ENCODE measurements around the gene MAP7. TPM values are rescaled to one million over a fixed set of nuclear protein-coding genes. Genes with fewer than 3 reads are reported as not detected.

Gene MAP7
- total RNA-seq, 3 donors from 2014 or later (not counting 1 experiment from before 2014, with no cell fraction given): 0.14 to 0.68 (median 0.14) TPM

GRCh38 chr6:136330634-136331033 is 219.6 kb downstream of the MAP7 start:
- no peaks in the 10 kb centered on the region for H3K9me3 Mint-ChIP-seq
- no peak overlapping the region for H3K4me3 ChIP-seq (ENCODE audit: low read length)
- H3K27ac Mint-ChIP-seq: no peak overlapping the region
- H3K27me3 ChIP-seq (ENCODE audit: control insufficient read depth, insufficient read depth, low read length): peaks cover 3% of the 10 kb centered on the region
- H3K36me3 Mint-ChIP-seq: no peaks in the 10 kb centered on the region
- intact Hi-C loops (cut with micrococcal nuclease): no loop called here
- ATAC-seq (no peak), DNase-seq (no peak)
- no peaks in the 10 kb centered on the region for H3K9me3 ChIP-seq (ENCODE audit: control insufficient read depth, insufficient read depth, low read length)
- TF ChIP-seq CTCF (IDR thresholded peaks at IDR 0.05): no peak
- no peaks in the 10 kb centered on the region for H3K27me3 Mint-ChIP-seq (ENCODE audit: low read depth in 2 of 2)
- H3K27ac ChIP-seq (ENCODE audit: low read length): no peak overlapping the region
- no peaks in the 10 kb centered on the region for H3K4me1 ChIP-seq (ENCODE audit: control insufficient read depth, insufficient read depth, low read length)
- H3K4me1 Mint-ChIP-seq: no peaks in the 10 kb centered on the region
- 94% methylated on average over 8 of the region's 8 CpGs for WGBS (ENCODE audit: insufficient coverage)
- no peak overlapping the region for H3K4me3 Mint-ChIP-seq
- H3K36me3 ChIP-seq (ENCODE audit: control insufficient read depth, insufficient read depth, low read length): no peaks in the 10 kb centered on the region

DNA sequence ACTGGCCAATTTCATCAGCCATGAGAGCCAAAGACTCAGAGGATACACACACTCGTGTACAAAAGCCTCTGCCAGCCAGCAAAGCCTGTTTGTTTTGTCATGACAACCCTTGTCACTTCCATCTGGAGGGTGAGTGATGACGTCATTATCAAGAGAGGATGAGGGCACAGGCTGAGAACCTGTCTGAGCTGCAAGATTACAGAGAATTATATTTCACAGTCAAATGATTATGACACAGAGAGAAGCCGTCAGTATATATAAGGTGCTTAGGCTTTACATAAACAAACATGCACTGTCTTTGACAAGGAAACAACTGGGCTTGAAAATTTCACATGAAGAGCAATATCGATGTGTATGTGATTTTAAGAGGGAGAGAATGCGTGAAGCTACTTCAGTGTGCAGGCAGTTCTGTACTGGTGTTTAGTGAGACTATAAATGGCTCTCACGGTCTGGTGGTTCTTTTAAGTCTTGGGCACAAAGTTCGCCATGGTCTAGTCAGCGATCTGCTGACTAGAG is 224.1 kb downstream of the MAP7 start:
- ATAC-seq (no peak), DNase-seq (no peak)
- H3K4me3 ChIP-seq (ENCODE audit: low read length): no peak overlapping the region
- H3K27me3 ChIP-seq (ENCODE audit: control insufficient read depth, insufficient read depth, low read length): no peaks in the 10 kb centered on the region
- 87% methylated on average over 8 of the region's 8 CpGs for WGBS (ENCODE audit: insufficient coverage)
- H3K27ac Mint-ChIP-seq: no peak overlapping the region
- H3K36me3 Mint-ChIP-seq: no peaks in the 10 kb centered on the region
- peaks cover 0 to 3% of the 10 kb centered on the region in 2 donors for H3K27me3 Mint-ChIP-seq (ENCODE audit: low read depth in 2 of 2)
- H3K36me3 ChIP-seq (ENCODE audit: control insufficient read depth, insufficient read depth, low read length): no peaks in the 10 kb centered on the region
- H3K9me3 Mint-ChIP-seq: no peaks in the 10 kb centered on the region
- intact Hi-C loops (cut with micrococcal nuclease): no loop called here
- no peaks in the 10 kb centered on the region for H3K9me3 ChIP-seq (ENCODE audit: control insufficient read depth, insufficient read depth, low read length)
- H3K4me1 Mint-ChIP-seq: no peaks in the 10 kb centered on the region
- TF ChIP-seq CTCF (IDR thresholded peaks at IDR 0.05): no peak
- H3K27ac ChIP-seq (ENCODE audit: low read length): no peak overlapping the region
- H3K4me1 ChIP-seq (ENCODE audit: control insufficient read depth, insufficient read depth, low read length): no peaks in the 10 kb centered on the region
- no peak overlapping the region for H3K4me3 Mint-ChIP-seq

DNA sequence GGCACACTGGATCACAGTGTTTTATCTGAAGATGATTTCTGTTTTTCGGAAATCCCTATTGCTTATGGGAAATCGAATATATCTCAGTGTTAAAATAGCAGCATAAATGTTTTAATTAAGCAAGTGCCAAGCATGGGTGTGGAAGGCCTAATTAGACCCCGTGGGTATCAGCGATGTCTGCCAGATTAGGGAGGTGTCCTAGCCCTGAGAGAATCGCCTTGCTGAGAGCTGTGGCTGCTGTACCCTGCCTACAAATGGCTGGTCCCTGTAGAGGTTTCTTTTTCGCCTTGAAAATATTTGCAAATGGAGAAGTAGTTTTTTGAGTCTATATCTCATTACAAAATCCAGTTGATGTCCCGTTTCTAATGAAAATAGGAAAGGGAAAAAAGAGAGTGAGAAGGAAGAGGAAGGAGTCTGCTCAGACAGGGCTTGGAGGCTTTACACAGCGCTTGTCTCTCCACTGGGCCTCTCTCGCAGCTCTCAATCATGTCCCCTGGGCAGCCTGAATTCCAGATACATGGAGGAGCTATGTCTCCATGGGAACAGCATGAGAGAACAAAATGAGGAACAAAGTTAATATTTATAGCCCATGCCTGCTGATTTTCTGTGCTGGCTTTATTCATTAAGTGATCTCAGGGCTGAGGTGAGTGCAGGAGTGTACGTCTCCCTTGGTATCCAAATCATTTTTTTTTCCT is 225.4 kb downstream of the MAP7 start:
- Histone ChIP-seq H3K36me3 (ENCODE audit: control insufficient read depth, insufficient read depth, low read length) (no peaks in the 10 kb centered on the region), H3K27me3 (ENCODE audit: control insufficient read depth, insufficient read depth, low read length) (no peaks in the 10 kb centered on the region), H3K4me1 (ENCODE audit: control insufficient read depth, insufficient read depth, low read length) (no peaks in the 10 kb centered on the region), H3K9me3 (ENCODE audit: control insufficient read depth, insufficient read depth, low read length) (no peaks in the 10 kb centered on the region), H3K4me3 (ENCODE audit: low read length) (no peak overlapping the region), H3K27ac (ENCODE audit: low read length) (no peak overlapping the region)
- intact Hi-C loops (cut with micrococcal nuclease): no loop called here
- no peak for TF ChIP-seq CTCF (IDR thresholded peaks at IDR 0.05)
- Mint-ChIP-seq H3K27me3 (ENCODE audit: low read depth in 2 of 2) (peaks cover 0 to 3% of the 10 kb centered on the region in 2 donors), H3K9me3 (no peaks in the 10 kb centered on the region), H3K36me3 (no peaks in the 10 kb centered on the region), H3K4me3 (no peak overlapping the region), H3K4me1 (no peaks in the 10 kb centered on the region), H3K27ac (no peak overlapping the region)
- no peak for ATAC-seq
- 82% methylated on average over 10 of the region's 10 CpGs for WGBS (ENCODE audit: insufficient coverage)
- no peak for DNase-seq

Data from natural killer cell (primary cell).